NB4 (cell line): ENCODE results near the gene TUBA1A.
"Not testable (repeated sequence)": the region's sequence is repeated elsewhere in the genome, so short reads cannot be mapped to it uniquely, and the experiment has no call there.

Experiments used
- DNase-seq: peaks from one replicate; pipeline ENCODE4 v3.0.0; 2010; ENCODE audit warnings: low read depth
- H3K4me3 ChIP-seq: one replicate; pipeline ENCODE4 v1.5.1; 2011; ENCODE audit warnings: mild to moderate bottlenecking, low read depth, low read length, moderate library complexity
- MYC ChIP-seq: IDR thresholded peaks from 2 replicates; pipeline ENCODE4 v1.6.1; 2011; ENCODE audit warnings: low read depth, low read length
- POLR2A ChIP-seq: IDR thresholded peaks from 2 replicates; pipeline ENCODE4 v1.6.1; 2011; ENCODE audit warnings: mild to moderate bottlenecking; ENCODE audit not compliant: insufficient read length; ENCODE audit errors: extremely low read depth
- TF ChIP-seq, protein P1 (sequence below): IDR thresholded peaks from one replicate; pipeline ENCODE4 v1.5.1; 2012; ENCODE audit warnings: low read depth, low read length
- TF ChIP-seq, protein P2 (sequence below): IDR thresholded peaks from 2 replicates; pipeline ENCODE4 v1.6.1; 2011; ENCODE audit warnings: low read depth, low read length

TUBA1A gene

DNA sequence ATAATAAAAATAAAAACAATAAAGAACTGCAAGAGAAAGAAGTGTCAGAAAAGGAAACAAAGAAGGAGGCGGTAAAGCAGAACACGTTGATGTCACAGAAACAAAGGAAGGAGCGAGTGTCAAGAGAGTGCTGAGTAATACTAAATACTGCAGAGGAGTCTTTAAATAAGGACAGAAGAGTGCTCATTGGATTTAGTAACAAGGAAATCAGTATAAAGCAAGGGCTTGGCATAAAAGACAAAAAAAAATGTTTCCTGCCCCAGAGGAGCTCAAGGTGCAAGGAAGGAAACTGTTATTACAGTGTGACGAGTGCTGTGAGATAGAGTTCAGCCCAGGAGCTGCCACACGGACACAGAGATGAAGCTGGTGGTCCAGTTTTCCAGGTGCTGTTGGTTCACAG is 8.4 kb upstream of the TUBA1A start:
- no peak overlapping the region for H3K4me3 ChIP-seq
- no peak for DNase-seq
- TF ChIP-seq, protein P1, sequence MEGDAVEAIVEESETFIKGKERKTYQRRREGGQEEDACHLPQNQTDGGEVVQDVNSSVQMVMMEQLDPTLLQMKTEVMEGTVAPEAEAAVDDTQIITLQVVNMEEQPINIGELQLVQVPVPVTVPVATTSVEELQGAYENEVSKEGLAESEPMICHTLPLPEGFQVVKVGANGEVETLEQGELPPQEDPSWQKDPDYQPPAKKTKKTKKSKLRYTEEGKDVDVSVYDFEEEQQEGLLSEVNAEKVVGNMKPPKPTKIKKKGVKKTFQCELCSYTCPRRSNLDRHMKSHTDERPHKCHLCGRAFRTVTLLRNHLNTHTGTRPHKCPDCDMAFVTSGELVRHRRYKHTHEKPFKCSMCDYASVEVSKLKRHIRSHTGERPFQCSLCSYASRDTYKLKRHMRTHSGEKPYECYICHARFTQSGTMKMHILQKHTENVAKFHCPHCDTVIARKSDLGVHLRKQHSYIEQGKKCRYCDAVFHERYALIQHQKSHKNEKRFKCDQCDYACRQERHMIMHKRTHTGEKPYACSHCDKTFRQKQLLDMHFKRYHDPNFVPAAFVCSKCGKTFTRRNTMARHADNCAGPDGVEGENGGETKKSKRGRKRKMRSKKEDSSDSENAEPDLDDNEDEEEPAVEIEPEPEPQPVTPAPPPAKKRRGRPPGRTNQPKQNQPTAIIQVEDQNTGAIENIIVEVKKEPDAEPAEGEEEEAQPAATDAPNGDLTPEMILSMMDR = no peak
- TF ChIP-seq MYC = no peak
- TF ChIP-seq POLR2A = no peak
- TF ChIP-seq, protein P2, sequence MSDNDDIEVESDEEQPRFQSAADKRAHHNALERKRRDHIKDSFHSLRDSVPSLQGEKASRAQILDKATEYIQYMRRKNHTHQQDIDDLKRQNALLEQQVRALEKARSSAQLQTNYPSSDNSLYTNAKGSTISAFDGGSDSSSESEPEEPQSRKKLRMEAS = no peak

DNA sequence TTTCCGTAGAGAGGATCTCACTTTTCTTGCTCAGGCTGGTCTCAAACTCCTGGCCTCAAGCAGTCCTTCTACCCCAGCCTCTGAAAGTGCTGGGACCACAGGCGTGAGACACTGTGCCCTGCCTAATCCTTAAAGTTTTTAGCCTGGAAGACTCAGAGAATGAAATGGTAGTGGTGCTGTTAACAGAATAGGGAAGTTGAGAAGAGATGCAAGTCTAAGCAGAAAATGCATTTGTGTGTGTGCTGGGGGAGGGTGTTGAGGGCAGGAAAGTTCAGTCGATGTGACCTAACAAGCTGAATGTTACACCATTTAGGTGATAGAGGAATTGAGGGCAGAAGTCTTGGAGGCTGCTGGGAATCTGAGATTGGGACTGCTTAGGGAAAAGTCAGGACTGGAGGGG is 6.9 kb upstream of the TUBA1A start:
- DNase-seq = peak; percentile 70
- TF ChIP-seq, protein P2 = no peak
- TF ChIP-seq, protein P1 = no peak
- TF ChIP-seq MYC = no peak
- TF ChIP-seq POLR2A = no peak
- H3K4me3 ChIP-seq = no peak overlapping the region

DNA sequence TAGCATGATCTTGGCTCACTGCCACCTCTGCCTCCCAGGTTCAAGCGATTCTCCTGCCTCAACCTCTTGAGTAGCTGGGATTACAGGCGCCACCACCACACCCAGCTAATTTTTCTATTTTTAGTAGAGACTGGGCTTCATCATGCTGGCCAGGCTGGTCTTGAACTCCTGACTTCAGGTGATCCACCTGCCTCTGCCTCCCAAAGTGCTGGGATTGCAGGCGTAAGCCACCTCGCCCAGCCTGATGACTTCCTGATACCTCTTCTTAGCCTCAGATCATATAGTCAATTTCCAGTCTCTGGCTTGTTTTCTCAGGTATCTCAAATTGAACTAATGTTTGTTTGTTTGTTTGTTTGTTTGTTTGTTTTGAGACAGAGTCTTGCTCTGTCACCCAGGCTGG is 4.9 kb upstream of the TUBA1A start:
- not testable (repeated sequence) for H3K4me3 ChIP-seq, DNase-seq

DNA sequence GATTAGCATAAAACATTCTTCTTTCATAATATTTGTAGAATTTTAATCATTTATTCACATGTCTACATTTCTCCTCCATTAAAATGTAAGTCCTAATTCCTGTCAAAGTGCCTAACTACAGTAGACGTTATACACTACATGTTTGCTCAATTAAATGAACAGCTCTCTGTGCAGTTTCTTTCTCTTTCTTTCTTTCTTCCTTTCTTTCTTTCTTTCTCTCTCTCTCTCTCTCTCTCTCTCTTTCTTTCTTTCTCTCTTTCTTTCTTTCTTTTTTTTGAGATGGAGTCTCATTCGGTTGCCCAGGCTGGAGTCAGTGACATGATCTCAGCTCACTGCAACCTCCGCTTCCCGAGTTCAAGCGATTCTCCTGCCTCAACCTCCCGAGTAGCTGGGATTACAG is 2.6 kb upstream of the TUBA1A start:
- H3K4me3 ChIP-seq, DNase-seq: not testable (repeated sequence)

DNA sequence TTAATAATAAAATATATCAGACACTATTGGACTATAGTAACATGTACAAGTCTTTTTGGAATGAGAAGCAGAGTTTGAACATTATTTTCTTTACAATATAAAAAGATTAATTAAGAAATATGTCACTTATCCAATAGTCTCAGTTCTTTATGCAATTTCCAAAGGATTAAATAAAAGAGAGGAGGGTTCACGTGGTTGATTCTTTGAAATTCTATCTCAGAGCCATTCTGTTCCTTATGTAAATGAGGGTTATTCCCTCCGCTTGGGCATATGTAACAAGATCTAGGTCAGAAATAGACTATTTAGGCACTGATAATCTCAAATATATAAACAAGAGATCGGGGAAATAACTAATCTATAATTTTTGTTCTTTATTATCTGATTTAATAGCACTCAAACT is 2.1 kb upstream of the TUBA1A start:
- DNase-seq = no peak
- H3K4me3 ChIP-seq = no peak overlapping the region
- TF ChIP-seq MYC = no peak
- TF ChIP-seq, protein P1 = no peak

DNA sequence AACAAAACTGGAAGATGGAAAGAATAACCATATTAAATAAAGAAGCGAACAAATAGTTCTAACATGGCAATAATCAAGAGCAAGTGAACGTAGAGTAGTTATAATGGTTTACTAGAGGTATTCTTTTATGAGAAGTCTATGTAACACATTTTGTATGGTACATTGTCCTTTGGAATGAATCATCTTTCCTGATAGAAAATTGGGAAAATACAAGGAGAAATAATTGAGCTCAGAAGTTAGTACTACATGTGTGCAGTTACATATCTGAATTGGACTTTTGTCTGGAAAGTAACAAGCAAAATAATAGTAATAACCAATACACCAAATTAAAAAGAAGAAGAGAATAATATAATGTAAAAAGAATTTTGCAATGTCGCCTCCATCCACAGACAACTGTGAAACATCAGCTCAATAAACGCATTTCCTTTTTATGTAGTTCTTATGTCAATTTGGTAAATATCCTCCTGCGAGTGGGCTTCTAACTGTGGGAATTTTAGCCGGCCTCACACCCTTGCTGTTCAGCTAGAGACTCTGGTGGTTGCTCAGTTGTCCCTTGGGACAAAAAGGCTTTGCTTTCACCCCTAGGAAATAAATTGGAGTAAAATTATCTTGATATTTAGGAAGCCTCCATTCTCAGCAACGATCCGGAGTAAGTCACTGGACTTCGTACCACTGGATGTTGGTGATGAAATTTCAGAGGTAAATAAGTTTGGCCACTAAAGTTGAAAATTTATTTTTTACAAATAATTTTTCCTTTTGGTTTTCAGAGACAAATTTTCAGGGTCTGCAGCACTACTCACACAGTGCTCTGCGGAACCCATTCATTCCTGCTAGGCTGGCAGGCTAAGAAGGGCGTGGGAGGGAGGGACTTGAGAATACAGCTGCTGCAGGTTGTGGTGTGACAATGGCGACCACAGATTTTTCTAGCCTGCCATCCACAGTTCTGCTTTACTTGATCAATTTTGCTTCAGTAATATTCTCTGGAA is 1.1 kb upstream of the TUBA1A start:
- TF ChIP-seq, protein P2 = no peak
- no peak for TF ChIP-seq MYC
- TF ChIP-seq, protein P1 = no peak
- TF ChIP-seq POLR2A = no peak
- peak; percentile 23 for DNase-seq
- no peak overlapping the region for H3K4me3 ChIP-seq

DNA sequence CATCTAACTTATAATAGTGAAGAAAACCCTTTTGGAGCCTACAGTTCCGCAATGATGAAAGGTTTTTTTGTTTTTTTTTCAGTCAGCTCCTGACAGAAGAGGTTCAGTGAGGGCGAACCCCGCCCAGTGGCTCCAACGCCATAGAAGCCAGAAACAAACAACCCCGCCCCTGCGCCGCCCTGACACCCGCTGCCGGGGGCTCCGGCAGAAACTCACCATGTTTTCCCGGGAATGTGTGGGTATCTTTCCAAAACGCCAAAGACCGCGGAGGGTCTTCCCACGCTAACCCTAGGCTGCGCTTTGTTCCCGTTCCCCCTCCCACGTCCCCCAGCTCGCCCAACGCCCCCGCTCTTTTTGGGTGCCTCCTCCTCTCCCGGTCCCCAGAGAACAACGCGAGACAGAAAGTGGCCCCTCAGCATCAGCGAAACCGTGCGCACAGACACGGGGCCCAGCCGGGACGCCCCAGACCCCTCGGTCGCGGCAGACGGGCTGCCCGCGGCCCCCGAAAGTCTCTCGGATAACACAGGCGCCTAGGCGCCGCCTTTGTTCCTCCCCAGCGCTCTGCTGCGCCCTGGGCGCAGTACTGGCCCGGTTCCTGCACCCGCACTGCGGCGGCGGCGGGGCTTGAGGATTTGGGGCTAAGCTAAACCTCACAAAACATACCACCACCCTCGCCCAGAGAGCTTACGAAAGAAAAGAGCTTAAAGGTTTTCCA is 522 bp downstream of the TUBA1A start:
- no peak for TF ChIP-seq MYC
- no peak for TF ChIP-seq POLR2A
- TF ChIP-seq, protein P2 = no peak
- TF ChIP-seq, protein P1 = no peak
- peak overlapping the region; percentile 78 for H3K4me3 ChIP-seq
- peak; percentile 76 for DNase-seq
